Trophoblast cell (in vitro differentiated cells and primary cell): ENCODE results near the gene MYCBP2.

Source experiments
- DNase-seq, 2 donors: peaks; one replicate each; pipeline ENCODE4 v3.0.0-alpha.2; 2016
- H2AFZ ChIP-seq: 2 replicates; pipeline ENCODE4 v1.6.1; 2013; ENCODE audit warnings: low read length, moderate library complexity, mild to moderate bottlenecking; ENCODE audit not compliant: insufficient read depth, poor library complexity
- H2AK5ac ChIP-seq: 2 replicates; pipeline ENCODE4 v1.6.1; 2013; ENCODE audit warnings: mild to moderate bottlenecking, low read length
- H2BK120ac ChIP-seq: 2 replicates; pipeline ENCODE4 v1.6.1; 2013; ENCODE audit warnings: low read length, mild to moderate bottlenecking, moderate library complexity; ENCODE audit not compliant: insufficient read depth, poor library complexity
- H2BK12ac ChIP-seq: 2 replicates; pipeline ENCODE4 v1.6.1; 2013; ENCODE audit warnings: mild to moderate bottlenecking, low read length, moderate library complexity
- H2BK5ac ChIP-seq: 2 replicates; pipeline ENCODE4 v1.6.1; 2013; ENCODE audit warnings: low read length, low read depth, moderate library complexity, mild to moderate bottlenecking; ENCODE audit not compliant: poor library complexity
- H3K14ac ChIP-seq: 2 replicates; pipeline ENCODE4 v1.6.1; 2013; ENCODE audit warnings: mild to moderate bottlenecking, low read length
- H3K18ac ChIP-seq: 2 replicates; pipeline ENCODE4 v1.6.1; 2013; ENCODE audit warnings: mild to moderate bottlenecking, low read length
- H3K23ac ChIP-seq: 2 replicates; pipeline ENCODE4 v1.6.1; 2013; ENCODE audit warnings: low read length
- H3K27ac ChIP-seq: 2 replicates; pipeline ENCODE4 v1.5.1; 2013; ENCODE audit warnings: low read depth, mild to moderate bottlenecking, inconsistent platforms, low read length, moderate library complexity
- H3K27me3 ChIP-seq: 2 replicates; pipeline ENCODE4 v1.6.1; 2013; ENCODE audit warnings: inconsistent platforms, mild to moderate bottlenecking, low read length, moderate library complexity; ENCODE audit not compliant: insufficient read depth
- H3K36me3 ChIP-seq, 2 experiments: 1 replicate in 1 of 2; 2 replicates in 1 of 2; pipeline ENCODE4 v1.6.1; 2013; ENCODE audit warnings: low read length in 2 of 2, mild to moderate bottlenecking in 2 of 2, moderate library complexity in 1 of 2; ENCODE audit not compliant: insufficient read depth in 2 of 2, control insufficient read depth in 1 of 2
- H3K4ac ChIP-seq: 2 replicates; pipeline ENCODE4 v1.6.1; 2013; ENCODE audit warnings: low read depth, mild to moderate bottlenecking, low read length, moderate library complexity
- H3K4me1 ChIP-seq, 2 experiments: 1 replicate in 1 of 2; 2 replicates in 1 of 2; pipeline ENCODE4 v1.6.1; 2013; ENCODE audit warnings: low read length in 2 of 2, mild to moderate bottlenecking in 2 of 2, moderate library complexity in 1 of 2; ENCODE audit not compliant: insufficient read depth in 2 of 2, control insufficient read depth in 1 of 2
- H3K4me2 ChIP-seq: 2 replicates; pipeline ENCODE4 v1.6.1; 2013; ENCODE audit warnings: inconsistent platforms, mild to moderate bottlenecking, low read length, moderate library complexity
- H3K4me3 ChIP-seq: 2 replicates; pipeline ENCODE4 v1.5.1; 2013; ENCODE audit warnings: mild to moderate bottlenecking, low read depth, low read length, inconsistent platforms
- H3K79me1 ChIP-seq: one replicate; pipeline ENCODE4 v1.6.1; 2013; ENCODE audit warnings: low read length
- H3K79me2 ChIP-seq: 2 replicates; pipeline ENCODE4 v1.6.1; 2013; ENCODE audit warnings: low read length, mild to moderate bottlenecking; ENCODE audit not compliant: control insufficient read depth, insufficient read depth, poor library complexity
- H3K9ac ChIP-seq: 2 replicates; pipeline ENCODE4 v1.6.1; 2013; ENCODE audit warnings: mild to moderate bottlenecking, low read length
- H3K9me3 ChIP-seq: 2 replicates; pipeline ENCODE4 v1.6.1; 2013; ENCODE audit warnings: low read depth, mild to moderate bottlenecking, control low read depth, inconsistent platforms, low read length; ENCODE audit not compliant: insufficient read depth
- H4K12ac ChIP-seq: 2 replicates; pipeline ENCODE4 v1.6.1; 2013; ENCODE audit warnings: low read depth, mild to moderate bottlenecking, low read length, moderate library complexity
- H4K8ac ChIP-seq: 2 replicates; pipeline ENCODE4 v1.6.1; 2013; ENCODE audit warnings: low read depth, mild to moderate bottlenecking, low read length, moderate library complexity
- H4K91ac ChIP-seq: one replicate; pipeline ENCODE4 v1.6.1; 2013; ENCODE audit warnings: low read depth, mild to moderate bottlenecking, low read length, moderate library complexity
- WGBS: extraction: QIAGEN DNeasy Blood & Tissue Kit; methylation state at CpG from one replicate; pipeline ENCODE4 v1.1.7; 2013; ENCODE audit warnings: missing lambda C conversion rate; ENCODE audit not compliant: insufficient read length, insufficient coverage; ENCODE audit errors: extremely low coverage; 5-methylcytosine and 5-hydroxymethylcytosine counted together

The MYCBP2 gene

GRCh38 chr13:77138813-77139212, 188.1 kb downstream of the MYCBP2 start:
- H3K79me1 ChIP-seq, result no peaks in the 10 kb centered on the region
- no peak overlapping the region for H3K18ac ChIP-seq

GRCh38 chr13:77136902-77137420, 189.9 kb downstream of the MYCBP2 start:
- H3K4me3 ChIP-seq, result no peak overlapping the region
- H4K12ac ChIP-seq, result no peak overlapping the region
- H3K23ac ChIP-seq, result no peak overlapping the region
- no peak for DNase-seq
- no peak overlapping the region for H2BK12ac ChIP-seq
- peaks cover 0 to 2% of the 10 kb centered on the region in 2 experiments for H3K4me1 ChIP-seq
- H3K9ac ChIP-seq, result no peak overlapping the region
- no peak overlapping the region for H4K91ac ChIP-seq
- no peak overlapping the region for H3K4me2 ChIP-seq
- H2BK120ac ChIP-seq, result no peak overlapping the region
- no peak overlapping the region for H2AK5ac ChIP-seq
- no peak overlapping the region for H2AFZ ChIP-seq
- no peak overlapping the region for H3K18ac ChIP-seq
- H3K4ac ChIP-seq, result no peak overlapping the region
- H3K36me3 ChIP-seq, result peaks cover 3 to 5% of the 10 kb centered on the region in 2 experiments
- H4K8ac ChIP-seq, result no peak overlapping the region
- no peak overlapping the region for H3K27ac ChIP-seq
- no peak overlapping the region for H3K14ac ChIP-seq
- H3K27me3 ChIP-seq, result no peaks in the 10 kb centered on the region
- no peaks in the 10 kb centered on the region for H3K79me2 ChIP-seq
- no peak overlapping the region for H2BK5ac ChIP-seq
- no peaks in the 10 kb centered on the region for H3K9me3 ChIP-seq
- no CpG with 5 or more reads among the region's 3 CpGs for WGBS
- no peaks in the 10 kb centered on the region for H3K79me1 ChIP-seq

More at GRCh38 chr13:77138813-77139212, 188.1 kb downstream of the MYCBP2 start:
- Histone ChIP-seq H3K79me2 (no peaks in the 10 kb centered on the region), H3K9me3 (no peaks in the 10 kb centered on the region), H2BK12ac (no peak overlapping the region), H3K27me3 (no peaks in the 10 kb centered on the region), H3K36me3 (peaks cover 5% of the 10 kb centered on the region in 2 experiments), H2BK120ac (no peak overlapping the region), H3K4me2 (no peak overlapping the region), H2BK5ac (no peak overlapping the region), H2AFZ (no peak overlapping the region), H4K8ac (no peak overlapping the region), H3K9ac (no peak overlapping the region), H3K4me1 (peaks cover 0 to 2% of the 10 kb centered on the region in 2 experiments), H3K23ac (no peak overlapping the region), H3K14ac (no peak overlapping the region), H3K27ac (no peak overlapping the region), H4K91ac (no peak overlapping the region), H3K4me3 (no peak overlapping the region), H4K12ac (no peak overlapping the region), H3K4ac (no peak overlapping the region), H2AK5ac (no peak overlapping the region)
- DNase-seq, result no peak
- WGBS, result no CpG with 5 or more reads among the region's 2 CpGs

DNA sequence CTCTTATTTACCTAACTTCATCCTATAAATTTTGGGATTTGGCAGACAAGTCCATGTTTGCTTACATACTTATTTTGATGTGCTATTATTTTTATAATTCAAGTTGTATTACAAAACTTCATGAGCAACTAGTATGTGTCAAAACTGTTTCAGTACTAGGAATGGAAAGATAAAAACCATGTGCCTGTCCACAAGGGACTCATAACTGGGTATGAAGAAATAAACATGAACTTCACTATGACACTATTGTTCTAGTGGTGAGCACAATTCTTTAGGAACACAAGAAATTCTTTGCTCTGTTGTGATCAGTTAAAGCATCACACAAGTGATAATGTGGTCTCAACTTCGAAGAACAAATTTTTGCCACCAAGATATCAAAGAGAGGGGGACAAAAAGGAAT, 202.5 kb downstream of the MYCBP2 start:
- no CpG with 5 or more reads among the region's 1 CpG for WGBS
- Histone ChIP-seq H3K79me1 (no peaks in the 10 kb centered on the region), H3K27ac (no peak overlapping the region), H2AK5ac (no peak overlapping the region), H3K14ac (no peak overlapping the region), H4K12ac (no peak overlapping the region), H3K9ac (no peak overlapping the region), H3K79me2 (no peaks in the 10 kb centered on the region), H2AFZ (no peak overlapping the region), H3K18ac (no peak overlapping the region), H4K8ac (no peak overlapping the region), H3K4me1 (no peaks in the 10 kb centered on the region), H3K4ac (no peak overlapping the region), H3K23ac (no peak overlapping the region), H3K4me2 (no peak overlapping the region), H2BK120ac (no peak overlapping the region), H2BK5ac (no peak overlapping the region), H4K91ac (no peak overlapping the region), H3K4me3 (no peak overlapping the region), H3K27me3 (no peaks in the 10 kb centered on the region), H3K36me3 (no peaks in the 10 kb centered on the region), H2BK12ac (no peak overlapping the region), H3K9me3 (no peaks in the 10 kb centered on the region)
- no peak for DNase-seq

DNA sequence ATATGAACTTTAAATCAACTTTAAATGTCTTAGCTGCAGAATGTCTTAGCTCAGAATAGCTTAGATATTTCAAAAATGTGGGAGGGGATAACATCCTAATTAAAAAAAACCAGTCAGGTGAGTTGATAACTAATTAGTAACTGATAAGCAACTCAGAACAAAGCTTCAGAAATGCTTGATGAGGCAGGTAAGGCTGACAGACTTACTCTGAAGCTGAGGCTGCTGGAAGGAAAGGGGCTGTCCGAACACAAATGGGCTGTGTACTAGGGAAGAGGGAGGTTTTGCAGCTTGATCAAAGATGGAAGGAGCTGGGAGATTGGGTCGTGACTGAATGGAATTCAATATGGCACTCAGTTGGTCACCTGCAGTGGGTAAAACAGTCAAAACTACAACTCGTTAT, 208.8 kb downstream of the MYCBP2 start:
- Histone ChIP-seq H3K79me1 (no peaks in the 10 kb centered on the region), H3K79me2 (no peaks in the 10 kb centered on the region), H2BK5ac (no peak overlapping the region), H3K36me3 (no peaks in the 10 kb centered on the region), H3K27ac (no peak overlapping the region), H3K14ac (no peak overlapping the region), H3K4ac (no peak overlapping the region), H3K9ac (no peak overlapping the region), H4K8ac (no peak overlapping the region), H2AFZ (no peak overlapping the region), H4K91ac (no peak overlapping the region), H3K4me1 (peaks cover 0 to 2% of the 10 kb centered on the region in 2 experiments), H2BK120ac (no peak overlapping the region), H3K27me3 (no peaks in the 10 kb centered on the region), H3K9me3 (no peaks in the 10 kb centered on the region), H4K12ac (no peak overlapping the region), H3K23ac (no peak overlapping the region), H2BK12ac (no peak overlapping the region), H3K4me3 (no peak overlapping the region), H3K4me2 (no peak overlapping the region), H3K18ac (no peak overlapping the region), H2AK5ac (no peak overlapping the region)
- no CpG with 5 or more reads among the region's 3 CpGs for WGBS
- DNase-seq, result no peak
